ENCODE measurements around the gene DDX59. TPM values are rescaled to one million over a fixed set of nuclear protein-coding genes. Genes with fewer than 3 reads are reported as not detected.

The DDX59 gene
- total and polyA plus RNA-seq, 9 of the 15 experiments (the other 6 are each of a cell fraction or from before 2014, with no cell fraction given), result 8.3 to 30.4 (median 19.8) TPM

- TF ChIP-seq DDX20 (tag; IDR thresholded peaks at IDR 0.05; ENCODE audit: low read depth) (no peak), BRF2 (IDR thresholded peaks at IDR 0.05; ENCODE audit: borderline replicate concordance, insufficient read depth, insufficient read length) (no peak), PCBP2 (IDR thresholded peaks at IDR 0.05; ENCODE audit: low read depth, low read length, poor library complexity, severe bottlenecking) (no peak), KLF6 (CRISPR knock-in tag; IDR thresholded peaks at IDR 0.05; ENCODE audit: borderline replicate concordance) (peak; percentile 85; the same call in 1 of the 2 replicates), TAL1 (IDR thresholded peaks at IDR 0.05) (no peak), CBX5 (IDR thresholded peaks at IDR 0.05; ENCODE audit: borderline replicate concordance, low read depth) (peak; percentile 36; the same call in 1 of the 2 replicates), CBX3 (IDR thresholded peaks at IDR 0.05; ENCODE audit: borderline replicate concordance in 1 of 2, low read length in 2 of 2) (peak in 1 of 2 experiments; percentile 24; a peak in 2 of 3 replicates), EWSR1 (IDR thresholded peaks at IDR 0.05; ENCODE audit: borderline replicate concordance, low read depth, partially characterized antibody) (no peak), MTF1 (CRISPR knock-in tag; IDR thresholded peaks at IDR 0.05; ENCODE audit: borderline replicate concordance) (no peak), POLR2B (IDR thresholded peaks at IDR 0.05; ENCODE audit: low read depth, partially characterized antibody) (peak; percentile 91), CTBP1 (IDR thresholded peaks at IDR 0.05; ENCODE audit: borderline replicate concordance) (peak; percentile 98), CLOCK (CRISPR knock-in tag; IDR thresholded peaks at IDR 0.05; ENCODE audit: borderline replicate concordance) (no peak), HMBOX1 (IDR thresholded peaks at IDR 0.05) (no peak), ZNF507 (tag; conservative IDR thresholded peaks at IDR 0.05) (no peak), MEF2A (IDR thresholded peaks at IDR 0.05; ENCODE audit: control insufficient read depth, low read depth, low read length) (0 out of 2 replicates have a peak, but pooled peaks have one; percentile 18), SIX5 (IDR thresholded peaks at IDR 0.05; ENCODE audit: borderline replicate concordance in 1 of 2, insufficient read depth in 1 of 2, low read depth in 1 of 2, low read length in 2 of 2) (no peak), ZNF134 (CRISPR knock-in tag; conservative IDR thresholded peaks at IDR 0.05) (no peak), NFRKB (IDR thresholded peaks at IDR 0.05; ENCODE audit: low read depth) (peak; percentile 42), ZNF695 (CRISPR knock-in tag; IDR thresholded peaks at IDR 0.05) (no peak)
Measured at GRCh38 chr1:200669314-200670241, at the start of gene DDX59 (continued).

All from K562 (cell line).